ENCODE measurements around the gene FAM3D. TPM values are rescaled to one million over a fixed set of nuclear protein-coding genes. Genes with fewer than 3 reads are reported as not detected.

FAM3D gene
- total RNA-seq, 1 experiment from 2014 or later: 0.32 TPM

DNA sequence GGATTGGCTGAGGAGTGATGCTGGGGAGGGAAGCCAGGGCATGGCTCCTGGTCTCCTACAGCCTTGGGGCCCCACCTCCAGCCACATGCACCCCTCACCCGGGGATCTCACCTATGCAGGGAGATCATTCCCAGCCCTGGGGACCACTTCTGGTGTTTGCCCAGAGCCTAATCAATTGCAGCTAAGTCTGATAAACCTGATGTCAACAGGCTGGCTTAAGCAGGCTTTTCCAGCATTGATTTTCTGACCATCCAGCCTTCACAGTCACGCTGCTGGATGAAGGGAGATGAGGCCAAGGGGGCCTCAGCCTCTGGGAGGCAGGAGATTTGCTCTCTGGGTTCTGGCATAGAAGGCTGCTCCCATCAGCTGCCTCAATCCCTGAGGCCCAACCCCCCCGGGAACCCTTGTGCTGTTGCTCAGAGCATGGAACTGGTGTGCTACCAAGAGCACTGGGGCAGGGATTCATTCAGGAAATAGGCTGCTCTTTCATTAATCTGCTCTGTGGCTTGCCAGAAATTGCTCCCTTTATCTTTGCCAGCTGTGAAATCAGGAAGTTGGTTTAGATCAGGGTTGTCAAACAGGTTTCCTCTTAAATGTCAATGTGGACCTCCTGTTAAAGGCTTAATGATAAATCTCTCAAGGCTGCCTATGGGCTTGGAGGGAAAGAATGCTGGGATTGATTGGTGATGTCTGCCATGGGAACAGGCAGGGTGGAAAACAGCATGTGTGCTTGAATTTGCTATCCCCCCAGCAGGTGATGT, 19.0 kb downstream of the FAM3D start:
- DNase-seq (ENCODE audit: low read depth, low spot score) (no peak), ATAC-seq (no peak)
- TF ChIP-seq ZFX (IDR thresholded peaks at IDR 0.05) (no peak), ZNF274 (IDR thresholded peaks at IDR 0.05; ENCODE audit: low read depth, low read length) (no peak), POLR2AphosphoS5 (IDR thresholded peaks at IDR 0.05; ENCODE audit: low read depth, low read length) (no peak), ELF1 (IDR thresholded peaks at IDR 0.05; ENCODE audit: borderline replicate concordance, low read depth) (no peak), JUND (IDR thresholded peaks at IDR 0.05) (no peak), SIN3A (IDR thresholded peaks at IDR 0.05; ENCODE audit: low read depth) (no peak), YY1 (IDR thresholded peaks at IDR 0.05; ENCODE audit: extremely low read depth, insufficient replicate concordance, low read depth, low read length) (no peak), EZH2phosphoT487 (IDR thresholded peaks at IDR 0.05; ENCODE audit: borderline replicate concordance) (no peak), TCF7L2 (IDR thresholded peaks at IDR 0.05; ENCODE audit: borderline replicate concordance, extremely low read depth, insufficient read depth, insufficient read length) (no peak)
- TF ChIP-seq, protein P1, sequence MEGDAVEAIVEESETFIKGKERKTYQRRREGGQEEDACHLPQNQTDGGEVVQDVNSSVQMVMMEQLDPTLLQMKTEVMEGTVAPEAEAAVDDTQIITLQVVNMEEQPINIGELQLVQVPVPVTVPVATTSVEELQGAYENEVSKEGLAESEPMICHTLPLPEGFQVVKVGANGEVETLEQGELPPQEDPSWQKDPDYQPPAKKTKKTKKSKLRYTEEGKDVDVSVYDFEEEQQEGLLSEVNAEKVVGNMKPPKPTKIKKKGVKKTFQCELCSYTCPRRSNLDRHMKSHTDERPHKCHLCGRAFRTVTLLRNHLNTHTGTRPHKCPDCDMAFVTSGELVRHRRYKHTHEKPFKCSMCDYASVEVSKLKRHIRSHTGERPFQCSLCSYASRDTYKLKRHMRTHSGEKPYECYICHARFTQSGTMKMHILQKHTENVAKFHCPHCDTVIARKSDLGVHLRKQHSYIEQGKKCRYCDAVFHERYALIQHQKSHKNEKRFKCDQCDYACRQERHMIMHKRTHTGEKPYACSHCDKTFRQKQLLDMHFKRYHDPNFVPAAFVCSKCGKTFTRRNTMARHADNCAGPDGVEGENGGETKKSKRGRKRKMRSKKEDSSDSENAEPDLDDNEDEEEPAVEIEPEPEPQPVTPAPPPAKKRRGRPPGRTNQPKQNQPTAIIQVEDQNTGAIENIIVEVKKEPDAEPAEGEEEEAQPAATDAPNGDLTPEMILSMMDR (IDR thresholded peaks at IDR 0.05 in 2 of 3, conservative IDR thresholded peaks at IDR 0.05 in 1 of 3; ENCODE audit: borderline replicate concordance in 1 of 3, insufficient read depth in 1 of 3, low read depth in 2 of 3, low read length in 2 of 3): no peak
- TF ChIP-seq, protein P2, sequence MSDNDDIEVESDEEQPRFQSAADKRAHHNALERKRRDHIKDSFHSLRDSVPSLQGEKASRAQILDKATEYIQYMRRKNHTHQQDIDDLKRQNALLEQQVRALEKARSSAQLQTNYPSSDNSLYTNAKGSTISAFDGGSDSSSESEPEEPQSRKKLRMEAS (IDR thresholded peaks at IDR 0.05): no peak
- TF ChIP-seq, protein P3, sequence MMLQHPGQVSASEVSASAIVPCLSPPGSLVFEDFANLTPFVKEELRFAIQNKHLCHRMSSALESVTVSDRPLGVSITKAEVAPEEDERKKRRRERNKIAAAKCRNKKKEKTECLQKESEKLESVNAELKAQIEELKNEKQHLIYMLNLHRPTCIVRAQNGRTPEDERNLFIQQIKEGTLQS (IDR thresholded peaks at IDR 0.05): no peak
- Histone ChIP-seq H3K79me2 (ENCODE audit: insufficient read depth, low read length) (no peaks in the 10 kb centered on the region), H3K27ac (ENCODE audit: low read depth, low read length) (no peak overlapping the region), H3K36me3 (ENCODE audit: control insufficient read depth in 1 of 2, insufficient read depth in 2 of 2, low read length in 2 of 2) (no peaks in the 10 kb centered on the region), H4K20me1 (ENCODE audit: insufficient read depth) (no peaks in the 10 kb centered on the region), H3K4me1 (ENCODE audit: control insufficient read depth in 1 of 2, insufficient read depth in 2 of 2, low read length in 2 of 2) (no peaks in the 10 kb centered on the region), H3K9me3 (ENCODE audit: control insufficient read depth in 1 of 2, insufficient read depth in 1 of 2, low read depth in 1 of 2, low read length in 2 of 2) (no peaks in the 10 kb centered on the region), H3K4me2 (ENCODE audit: low read length) (no peak overlapping the region), H2AFZ (ENCODE audit: low read depth, low read length, poor library complexity, severe bottlenecking) (no peak overlapping the region), H3K27me3 (ENCODE audit: insufficient read depth, low read length) (no peaks in the 10 kb centered on the region), H3K9ac (ENCODE audit: low read length) (no peak overlapping the region), H3K9me2 (ENCODE audit: insufficient read depth) (no peaks in the 10 kb centered on the region), H3K4me3 (replicated peaks in 1 of 2; ENCODE audit: low read depth in 1 of 2, low read length in 2 of 2) (no peak overlapping the region)
- ChIA-PET RAD21 (ENCODE audit: low non-redundant PET in 1 of 2, low total read pairs in 2 of 2, uncharacterized antibody in 2 of 2, unreplicated experiment in 2 of 2) (no interaction called here), CTCF (no interaction called here), POLR2A (no interaction called here)
- BruUV-seq (replicated peaks): no TSS peak
- intact Hi-C loops (cut with micrococcal nuclease): loop anchor here (10.0 kb wide), 1 partner anchor 347 kb away; no protein-coding TSS in a partner anchor
